Activated CD4-positive, alpha-beta memory T cell treated with anti-CD3 and anti-CD28 coated beads, Interleukin-2, amount 10 ng/mL, durations not matched to agents 7 days and 5 days (primary cell): ENCODE measurements around the gene RPRD1B. TPM values are rescaled to one million over a fixed set of nuclear protein-coding genes. Genes with fewer than 3 reads are reported as not detected.

Source experiments
- CTCF ChIA-PET: fragments of 350-600 bp; sonication (Branson Sonifier 250); formaldehyde crosslinking; loops from one replicate; lab custom pipeline; 2021; ENCODE audit warnings: antibody characterized with exemption, inconsistent platforms; lab: Charles Lee
- POLR2A ChIA-PET: fragments of 350-600 bp; sonication (Branson Sonifier 250); formaldehyde crosslinking; loops from one replicate; lab custom pipeline; 2021; ENCODE audit warnings: antibody characterized with exemption; lab: Charles Lee
- DNase-seq: peaks from one replicate; pipeline ENCODE4 v3.0.0-alpha.2; 2020
- H3K27ac Mint-ChIP-seq: one replicate; pipeline ENCODE4 v1.8.0; 2021; ENCODE audit warnings: mild to moderate bottlenecking, mixed read lengths
- H3K27me3 Mint-ChIP-seq: one replicate; pipeline ENCODE4 v1.8.0; 2021; ENCODE audit warnings: mixed read lengths
- H3K36me3 Mint-ChIP-seq: one replicate; pipeline ENCODE4 v1.8.0; 2021; ENCODE audit warnings: low read depth, mixed read lengths
- H3K4me1 Mint-ChIP-seq: one replicate; pipeline ENCODE4 v1.8.0; 2021; ENCODE audit warnings: mixed read lengths
- H3K4me3 Mint-ChIP-seq: one replicate; pipeline ENCODE4 v1.8.0; 2021; ENCODE audit warnings: mild to moderate bottlenecking, mixed read lengths
- H3K9me3 Mint-ChIP-seq: one replicate; pipeline ENCODE4 v1.8.0; 2021; ENCODE audit warnings: mixed read lengths
- total RNA-seq, 2 experiments: library from RNA; stranded (reverse); gene quantifications; one replicate each; pipeline ENCODE4 v1.2.3, GENCODE V29; 2021

RPRD1B gene, protein sequence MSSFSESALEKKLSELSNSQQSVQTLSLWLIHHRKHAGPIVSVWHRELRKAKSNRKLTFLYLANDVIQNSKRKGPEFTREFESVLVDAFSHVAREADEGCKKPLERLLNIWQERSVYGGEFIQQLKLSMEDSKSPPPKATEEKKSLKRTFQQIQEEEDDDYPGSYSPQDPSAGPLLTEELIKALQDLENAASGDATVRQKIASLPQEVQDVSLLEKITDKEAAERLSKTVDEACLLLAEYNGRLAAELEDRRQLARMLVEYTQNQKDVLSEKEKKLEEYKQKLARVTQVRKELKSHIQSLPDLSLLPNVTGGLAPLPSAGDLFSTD
- 10 to 100 TPM; 27.6 to 33.2 TPM for total RNA-seq

DNA sequence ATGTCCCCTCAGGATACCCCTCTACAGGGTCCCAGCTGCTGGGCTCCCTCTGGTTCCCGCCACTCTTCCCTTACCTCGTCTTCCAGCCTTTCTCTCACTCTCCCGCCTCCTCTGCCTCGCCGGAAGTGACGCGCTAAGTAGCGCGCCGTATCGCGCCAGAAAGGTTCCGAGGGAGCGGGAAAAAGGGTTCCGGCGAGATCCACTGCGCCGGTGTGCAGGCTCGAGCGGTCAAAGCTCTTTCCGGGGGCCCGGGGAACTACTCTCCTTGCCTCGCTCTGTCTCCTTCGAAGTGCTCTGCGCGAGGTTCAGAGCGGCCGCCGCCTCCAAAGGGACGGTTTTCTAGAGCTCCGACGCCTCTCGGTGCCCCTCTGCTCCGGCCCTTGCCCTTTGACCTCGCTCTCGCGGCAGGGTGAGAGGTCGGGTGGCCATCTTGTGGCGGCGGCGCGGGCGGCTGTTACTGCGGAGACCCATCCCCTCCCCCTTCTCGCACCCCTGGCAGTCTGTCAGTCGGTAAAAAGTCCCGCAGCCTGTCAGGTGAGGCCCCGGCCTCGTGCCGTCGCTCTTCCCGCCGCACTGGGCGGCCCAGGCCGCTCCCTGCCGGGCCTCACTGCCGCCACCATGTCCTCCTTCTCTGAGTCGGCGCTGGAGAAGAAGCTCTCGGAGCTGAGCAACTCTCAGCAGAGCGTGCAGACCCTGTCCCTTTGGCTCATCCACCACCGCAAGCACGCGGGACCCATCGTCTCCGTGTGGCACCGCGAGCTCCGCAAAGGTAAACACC, at the start of gene RPRD1B, which contains the start of gene TTI1:
Gene RPRD1B, plus strand, starts transcription at position 417 of the 778 bp plus-strand sequence. Its CDS starts 202 bp downstream, at position 619.
Gene TTI1, minus strand, starts transcription at position 127 of the 778 bp plus-strand sequence. CDS start 19,640 bp downstream, outside the sequence.
- Mint-ChIP-seq H3K36me3 (peaks cover 50% of the 10 kb centered on the region), H3K4me3 (peak within 1 kb of the TSS; percentile 95), H3K4me1 (peaks cover 73% of the 10 kb centered on the region), H3K27me3 (no peaks in the 10 kb centered on the region), H3K27ac (peak within 1 kb of the TSS; percentile 97), H3K9me3 (peaks cover 2% of the 10 kb centered on the region)
- ChIA-PET CTCF (interaction anchor here (0.8 to 2.5 kb wide), 5 partner anchors 13 to 469 kb away, joined by 3 to 11 read pairs (median 4); no protein-coding TSS in a partner anchor), POLR2A (interaction anchor here (1.0 to 3.0 kb wide), 35 partner anchors 8 to 1568 kb away, joined by 3 to 28 read pairs (median 4); partner anchors contain the start of genes MROH8, RALGAPB, RBL1 and RPN2)
- peak; percentile 92 for DNase-seq

DNA sequence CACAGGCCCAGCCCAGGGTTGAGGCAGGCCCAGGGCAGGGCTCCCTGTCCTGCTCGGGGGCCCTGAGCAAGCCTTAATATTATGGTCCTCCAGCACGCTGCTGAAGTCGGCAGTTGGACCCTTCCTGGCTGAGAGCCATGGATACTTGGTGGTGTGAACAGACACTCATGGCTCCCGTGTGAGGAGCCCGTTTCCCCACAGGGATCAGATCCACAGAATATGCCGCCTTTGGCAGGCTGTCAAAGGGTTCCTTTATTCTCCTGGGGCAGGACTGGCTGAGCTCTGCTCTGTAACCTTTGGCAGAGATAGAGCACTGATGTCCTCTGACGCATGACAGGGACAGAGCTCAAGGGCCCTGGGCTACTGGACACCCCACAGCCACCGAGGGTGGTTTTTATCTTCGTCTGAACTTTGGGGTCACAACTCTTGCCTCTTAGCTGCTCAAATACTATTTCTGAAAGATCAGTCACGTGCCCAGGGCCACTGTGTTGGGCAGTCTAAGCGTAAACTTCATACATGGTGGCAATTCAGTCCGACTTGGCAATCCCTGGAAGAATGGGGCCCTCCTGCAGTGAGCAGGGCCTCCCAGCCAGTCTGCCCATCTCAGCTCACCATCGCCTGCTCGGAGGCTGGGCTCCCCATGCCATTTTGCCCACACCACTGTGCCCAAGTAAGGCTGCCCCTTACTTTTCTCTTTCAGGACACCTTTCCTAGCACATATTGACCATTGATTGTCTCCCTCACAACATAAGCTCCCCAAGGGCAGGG, 49.3 kb upstream of the RPRD1B start:
- Mint-ChIP-seq H3K4me3 (no peak overlapping the region), H3K36me3 (peaks cover 18% of the 10 kb centered on the region)
- CTCF ChIA-PET, result interaction anchor here (1.0 kb wide), 1 partner anchor 8 kb away, joined by 3 read pairs; no protein-coding TSS in a partner anchor

DNA sequence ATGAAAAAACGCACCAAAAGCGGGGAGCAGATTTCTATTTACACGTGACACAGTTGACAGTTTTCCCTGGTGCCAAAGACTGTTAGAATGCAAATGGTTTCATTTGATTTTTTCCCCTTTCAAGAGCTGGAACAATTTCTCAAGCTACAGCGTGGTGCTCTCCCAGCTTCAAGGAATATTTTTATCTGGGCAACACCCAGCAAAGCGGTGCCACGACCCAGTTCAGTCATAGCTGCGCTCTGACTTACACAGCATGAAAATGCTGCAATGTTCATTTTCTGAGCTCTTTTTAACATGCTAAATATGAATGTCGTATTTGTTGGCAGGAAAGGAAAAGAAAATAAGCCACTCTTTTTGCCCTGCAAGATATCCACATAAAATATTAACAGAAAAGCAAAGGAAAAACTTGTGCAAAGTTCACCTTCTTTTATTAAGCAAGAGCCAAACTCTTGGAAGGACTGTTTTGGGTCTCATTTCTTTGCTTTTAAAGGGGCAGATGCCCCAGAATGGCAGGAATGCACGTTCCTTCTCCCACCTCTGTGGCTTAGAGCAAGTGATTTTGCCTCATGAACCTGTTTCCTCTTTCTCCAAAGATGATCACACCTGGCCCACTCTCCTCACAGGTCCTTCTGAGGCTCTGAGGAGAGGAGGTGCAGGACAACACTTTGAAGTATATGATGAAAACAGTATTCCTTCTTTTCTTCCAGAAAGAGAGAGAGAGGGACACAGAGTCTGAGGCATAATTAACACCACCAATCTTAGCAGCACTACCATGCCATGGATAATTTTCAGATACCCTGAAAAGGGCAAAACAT, 47.3 kb upstream of the RPRD1B start:
- Mint-ChIP-seq H3K4me1 (peaks cover 20% of the 10 kb centered on the region), H3K27ac (no peak overlapping the region), H3K4me3 (no peak overlapping the region), H3K9me3 (no peaks in the 10 kb centered on the region), H3K36me3 (peaks cover 31% of the 10 kb centered on the region), H3K27me3 (no peaks in the 10 kb centered on the region)
- ChIA-PET POLR2A (no interaction called here), CTCF (interaction anchor here (1.1 kb wide), 1 partner anchor 236 kb away, joined by 5 read pairs; no protein-coding TSS in a partner anchor)
- no peak for DNase-seq

More for the DNA sequence above, 49.3 kb upstream of the RPRD1B start:
- no peak for DNase-seq
- no peaks in the 10 kb centered on the region for H3K4me1 Mint-ChIP-seq
- POLR2A ChIA-PET, result no interaction called here
- H3K27ac Mint-ChIP-seq, result no peak overlapping the region
- H3K27me3 Mint-ChIP-seq, result no peaks in the 10 kb centered on the region
- no peaks in the 10 kb centered on the region for H3K9me3 Mint-ChIP-seq

DNA sequence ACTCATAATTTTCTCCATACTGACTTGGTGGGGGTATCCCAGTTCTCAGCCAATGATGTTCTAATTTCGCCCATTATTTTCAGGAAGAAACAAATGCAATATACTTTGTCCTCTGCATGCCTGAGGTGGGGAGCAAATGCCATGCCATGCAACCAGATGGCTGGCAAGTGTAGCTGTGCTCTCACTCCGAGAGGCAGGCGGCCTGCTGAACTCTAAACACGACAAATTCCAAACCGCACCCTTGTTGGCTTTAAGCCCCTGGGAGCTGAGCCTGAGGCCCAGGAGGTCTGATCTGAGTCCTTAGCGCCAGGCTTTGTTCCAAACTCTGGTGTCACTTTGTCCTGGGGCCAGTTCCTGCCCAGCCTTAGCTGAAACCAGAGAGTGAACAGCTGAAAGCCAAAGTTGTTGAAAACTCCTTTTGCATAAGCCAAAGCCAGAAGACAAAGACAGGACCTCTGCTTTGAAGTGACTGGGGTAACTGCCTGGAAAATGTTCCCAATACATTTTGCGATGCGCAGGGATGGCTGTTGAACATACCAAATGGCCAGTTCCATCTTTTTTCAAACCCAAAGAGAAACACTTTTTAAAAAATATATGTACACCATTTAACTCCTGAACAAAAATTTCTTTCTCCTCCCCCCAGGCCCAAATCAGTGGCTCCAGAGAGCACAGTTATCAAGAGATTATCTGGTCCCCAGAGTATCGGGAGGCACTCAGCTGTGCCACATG, 46.5 kb upstream of the RPRD1B start:
- DNase-seq, result no peak
- no peak overlapping the region for H3K4me3 Mint-ChIP-seq
- no peaks in the 10 kb centered on the region for H3K27me3 Mint-ChIP-seq
- ChIA-PET CTCF (interaction anchor here (1.6 kb wide), 1 partner anchor 68 kb away, joined by 3 read pairs; no protein-coding TSS in a partner anchor), POLR2A (no interaction called here)
- peaks cover 32% of the 10 kb centered on the region for H3K36me3 Mint-ChIP-seq
- H3K27ac Mint-ChIP-seq, result no peak overlapping the region
- peaks cover 26% of the 10 kb centered on the region for H3K4me1 Mint-ChIP-seq
- no peaks in the 10 kb centered on the region for H3K9me3 Mint-ChIP-seq

DNA sequence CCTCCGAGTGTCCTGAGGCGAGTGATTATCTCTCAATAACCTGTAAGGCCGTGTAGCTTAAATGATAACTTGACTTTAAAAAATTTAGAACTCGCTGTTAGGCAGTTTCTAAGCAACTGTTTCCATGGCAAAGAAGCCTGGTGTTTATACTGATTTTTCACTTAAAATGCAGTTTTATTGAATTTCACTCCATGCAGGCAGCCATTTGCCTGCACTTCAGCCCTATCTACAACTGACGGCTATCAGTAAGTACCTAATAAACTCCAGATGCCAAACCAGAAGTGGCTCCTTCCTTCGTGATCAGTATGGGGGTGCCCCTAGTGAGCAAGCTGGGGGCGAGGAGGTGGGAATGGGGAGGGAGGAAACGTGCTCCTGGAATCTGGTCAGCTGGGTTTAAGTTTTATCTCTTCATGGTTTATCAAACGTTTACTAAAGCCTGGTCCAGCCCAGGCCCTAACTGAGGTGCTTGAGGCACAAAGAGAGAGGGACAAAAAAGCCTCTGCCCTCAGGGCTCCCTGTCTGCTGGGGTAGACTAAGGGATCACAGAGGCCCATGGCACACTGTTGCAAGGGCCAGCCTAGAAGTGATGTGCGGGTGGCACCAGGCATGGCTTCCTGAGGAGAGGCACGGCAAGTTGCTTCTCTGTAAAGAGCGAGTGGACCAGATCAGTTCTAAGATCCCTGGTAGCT, 45.8 kb upstream of the RPRD1B start:
- DNase-seq, result no peak
- Mint-ChIP-seq H3K27ac (no peak overlapping the region), H3K4me1 (peaks cover 30% of the 10 kb centered on the region), H3K36me3 (peaks cover 28% of the 10 kb centered on the region), H3K4me3 (no peak overlapping the region), H3K27me3 (no peaks in the 10 kb centered on the region), H3K9me3 (no peaks in the 10 kb centered on the region)
- CTCF ChIA-PET, result interaction anchor here (1.6 kb wide), 1 partner anchor 69 kb away, joined by 3 read pairs; no protein-coding TSS in a partner anchor
- POLR2A ChIA-PET, result interaction anchor here (1.1 kb wide), 1 partner anchor 45 kb away, joined by 3 read pairs; the partner anchor contains the start of gene TTI1

DNA sequence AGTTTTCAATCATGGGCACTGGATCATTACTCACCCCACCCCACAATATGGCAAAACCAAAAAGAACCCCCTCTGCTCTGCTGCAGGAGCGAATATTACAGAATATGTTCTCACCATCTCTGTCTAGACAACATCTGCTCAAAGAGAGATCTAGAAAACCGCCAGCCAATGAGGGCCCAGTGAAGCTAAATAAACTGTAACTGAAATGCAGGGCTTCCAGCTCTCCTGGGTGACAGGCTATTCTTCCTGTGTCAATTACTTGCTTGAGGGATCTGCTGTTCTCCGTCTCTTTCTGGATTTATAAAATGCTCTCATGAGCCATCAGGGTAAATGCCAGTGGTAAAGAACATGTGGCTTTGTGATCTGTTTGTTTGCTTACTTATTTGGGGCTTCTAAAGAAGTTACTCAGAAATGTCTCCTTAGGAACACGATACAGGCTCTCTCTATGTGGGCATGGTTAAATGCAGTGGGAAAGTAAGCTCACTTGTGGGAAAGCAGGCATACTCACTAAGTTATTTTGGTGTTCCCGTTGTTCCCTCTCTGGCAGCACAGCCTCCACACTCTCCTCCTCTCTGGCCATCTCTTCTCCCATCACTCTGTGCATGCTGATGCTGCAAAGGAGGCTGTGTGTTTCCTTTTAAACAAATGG, 45.1 kb upstream of the RPRD1B start:
- DNase-seq, result no peak
- no peak overlapping the region for H3K27ac Mint-ChIP-seq
- no peak overlapping the region for H3K4me3 Mint-ChIP-seq
- H3K4me1 Mint-ChIP-seq, result peaks cover 32% of the 10 kb centered on the region
- no peaks in the 10 kb centered on the region for H3K9me3 Mint-ChIP-seq
- H3K36me3 Mint-ChIP-seq, result peaks cover 25% of the 10 kb centered on the region
- ChIA-PET CTCF (interaction anchor here (1.6 kb wide), 1 partner anchor 69 kb away, joined by 3 read pairs; no protein-coding TSS in a partner anchor), POLR2A (interaction anchor here (1.1 kb wide), 1 partner anchor 44 kb away, joined by 3 read pairs; the partner anchor contains the start of gene TTI1)
- H3K27me3 Mint-ChIP-seq, result no peaks in the 10 kb centered on the region

DNA sequence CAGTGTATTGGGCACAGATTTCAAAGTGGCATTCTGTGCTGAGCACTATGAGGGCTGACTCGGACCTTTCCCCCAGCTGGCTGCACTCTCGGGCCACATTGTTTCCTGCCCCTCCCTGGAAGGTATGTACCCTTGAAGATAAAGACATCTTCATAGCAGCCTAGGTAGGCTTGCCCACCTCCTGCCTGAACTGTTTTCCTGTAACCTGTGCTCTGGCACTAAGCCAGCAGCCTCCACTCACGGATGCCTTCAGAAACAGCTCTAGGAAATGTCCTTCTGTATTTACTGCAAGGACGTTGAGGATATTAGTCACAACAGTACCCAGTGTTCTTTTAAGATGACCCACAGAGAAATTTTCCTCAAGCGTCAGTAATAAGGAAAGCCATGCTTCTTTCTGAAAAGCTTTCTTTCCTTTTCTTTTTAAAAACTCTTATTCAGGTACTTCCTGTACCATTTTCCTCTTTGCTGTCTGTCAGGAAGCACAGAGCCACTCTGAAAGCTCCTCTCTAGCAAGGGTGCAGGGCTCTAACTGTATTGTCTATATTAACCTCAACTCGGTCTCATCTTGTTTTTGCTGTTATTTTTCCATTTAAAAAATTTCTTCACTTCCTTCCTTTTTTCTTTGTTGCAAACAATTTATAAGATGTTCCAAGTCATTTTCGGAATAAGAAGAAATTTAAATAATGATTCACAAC, 43.8 kb upstream of the RPRD1B start:
- Mint-ChIP-seq H3K36me3 (peaks cover 32% of the 10 kb centered on the region), H3K9me3 (no peaks in the 10 kb centered on the region), H3K27me3 (no peaks in the 10 kb centered on the region), H3K27ac (peak overlapping the region; percentile 81), H3K4me1 (peaks cover 34% of the 10 kb centered on the region), H3K4me3 (no peak overlapping the region)
- ChIA-PET POLR2A (interaction anchor here (1.3 kb wide), 1 partner anchor 43 kb away, joined by 5 read pairs; the partner anchor contains the start of genes RPRD1B and TTI1), CTCF (no interaction called here)
- no peak for DNase-seq

DNA sequence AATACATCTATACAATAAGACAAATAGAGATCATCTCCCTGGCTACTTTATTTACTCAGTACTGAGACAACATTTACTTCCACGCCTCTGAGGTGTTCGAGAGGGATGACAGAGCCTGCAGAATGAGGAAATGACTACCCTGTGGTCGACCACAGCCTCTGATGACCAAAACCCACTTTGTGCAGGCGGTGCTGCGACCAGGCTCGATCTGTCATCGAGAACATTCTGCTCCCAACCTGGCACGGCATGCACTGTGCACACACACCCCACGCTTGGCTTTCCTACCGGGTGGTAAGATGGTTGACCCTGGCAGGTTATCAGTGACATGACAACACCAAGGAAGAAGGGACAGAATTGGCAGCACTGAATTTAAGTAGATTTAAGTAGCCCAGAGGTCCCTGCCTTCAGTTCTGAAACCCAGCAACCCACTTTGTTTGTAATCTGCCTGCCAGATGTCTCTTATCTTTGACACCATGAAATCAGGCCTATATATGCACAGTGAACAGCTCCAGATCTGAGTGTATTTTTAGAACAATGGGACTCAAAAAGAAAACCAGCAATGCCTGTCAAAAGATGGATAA, 42.9 kb upstream of the RPRD1B start:
- H3K9me3 Mint-ChIP-seq, result no peaks in the 10 kb centered on the region
- POLR2A ChIA-PET, result interaction anchor here (2.0 kb wide), 1 partner anchor 43 kb away, joined by 6 read pairs; the partner anchor contains the start of genes RPRD1B and TTI1
- peaks cover 34% of the 10 kb centered on the region for H3K4me1 Mint-ChIP-seq
- peak; percentile 87 for DNase-seq
- H3K27ac Mint-ChIP-seq, result peak overlapping the region; percentile 81
- CTCF ChIA-PET, result interaction anchor here (1.5 to 3.6 kb wide), 2 partner anchors 42 to 425 kb away, joined by 4 to 20 read pairs; partner anchors contain the start of genes RPRD1B and TTI1
- H3K27me3 Mint-ChIP-seq, result no peaks in the 10 kb centered on the region
- no peak overlapping the region for H3K4me3 Mint-ChIP-seq
- H3K36me3 Mint-ChIP-seq, result peaks cover 38% of the 10 kb centered on the region

DNA sequence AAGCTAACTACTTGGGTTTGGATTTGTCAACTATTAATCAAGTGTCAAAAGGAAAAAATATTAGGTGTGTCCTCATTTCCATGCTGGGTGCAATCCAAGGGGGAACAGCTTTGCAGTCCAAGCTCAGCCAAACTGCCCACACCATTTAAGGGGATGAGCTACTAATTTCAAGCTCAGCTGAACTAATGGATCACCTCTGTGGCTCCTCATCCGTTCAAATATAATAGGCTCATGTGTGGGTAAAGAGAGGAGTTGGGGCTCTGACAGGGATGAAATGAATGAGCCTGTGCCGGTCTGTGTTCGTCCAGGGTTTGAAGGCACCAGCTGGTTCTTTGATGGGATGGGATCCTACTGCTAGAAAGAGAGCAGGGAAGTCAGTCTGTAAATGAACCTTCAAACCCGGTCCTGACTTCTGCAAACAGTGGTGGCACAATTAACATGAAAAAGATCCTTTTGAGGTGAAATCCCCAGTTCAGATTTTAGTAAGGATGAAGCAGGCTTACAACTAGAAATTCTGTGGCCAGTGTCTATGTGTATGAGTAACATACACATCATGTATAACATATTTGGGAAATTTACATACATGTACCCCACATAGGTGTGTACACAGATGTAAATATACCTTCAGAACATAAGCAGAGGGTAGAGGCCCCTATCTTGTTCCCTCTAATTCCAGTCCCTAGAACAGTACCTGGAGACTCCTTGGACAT, 42.2 kb upstream of the RPRD1B start:
- Mint-ChIP-seq H3K27me3 (no peaks in the 10 kb centered on the region), H3K36me3 (peaks cover 44% of the 10 kb centered on the region), H3K9me3 (no peaks in the 10 kb centered on the region), H3K27ac (peak overlapping the region; percentile 81), H3K4me3 (no peak overlapping the region), H3K4me1 (peaks cover 34% of the 10 kb centered on the region)
- CTCF ChIA-PET, result interaction anchor here (0.7 to 3.6 kb wide), 6 partner anchors 11 to 426 kb away, joined by 3 to 20 read pairs (median 4); partner anchors contain the start of genes RPRD1B and TTI1
- DNase-seq, result no peak
- POLR2A ChIA-PET, result interaction anchor here (2.0 kb wide), 1 partner anchor 42 kb away, joined by 6 read pairs; the partner anchor contains the start of genes RPRD1B and TTI1
